ENCODE data around the gene GLMN. TPM values are rescaled to one million over a fixed set of nuclear protein-coding genes. Genes with fewer than 3 reads are reported as not detected.
A peak's percentile ranks its signal among the peaks of the same experiment; 100 is the strongest.

Gene GLMN
- total RNA-seq, 3 donors from 2014 or later (not counting 1 experiment from before 2014, with no cell fraction given), result 19.8 to 25.9 (median 19.9) TPM

DNA sequence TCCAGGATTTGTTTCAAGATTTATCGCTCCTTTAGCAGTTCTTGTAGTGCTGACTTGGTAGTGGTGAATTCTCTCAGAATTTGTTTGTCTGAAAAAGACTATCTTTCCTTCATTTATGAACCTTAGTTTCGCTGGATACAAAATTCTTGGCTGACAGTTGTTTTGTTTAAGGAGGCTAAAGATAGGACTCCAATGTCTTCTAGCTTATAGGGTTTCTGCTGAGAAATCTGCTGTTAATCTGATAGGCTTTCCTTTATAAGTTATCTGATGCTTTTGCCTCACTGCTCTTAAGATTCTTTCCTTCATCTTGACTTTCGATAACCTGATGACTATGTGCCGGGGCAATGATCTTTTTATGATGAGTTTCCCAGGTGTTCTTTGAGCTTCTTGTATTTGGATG lies 29.0 kb upstream of the GLMN start:
- H3K27ac Mint-ChIP-seq, result peak overlapping the region in 1 of 2 donors; percentile 49
- intact Hi-C loops (cut with micrococcal nuclease), result no loop called here
- Histone ChIP-seq H3K27me3 (ENCODE audit: control insufficient read depth, insufficient read depth, low read length) (no peaks in the 10 kb centered on the region), H3K9me3 (ENCODE audit: control insufficient read depth, insufficient read depth, low read length) (peaks cover 4% of the 10 kb centered on the region), H3K27ac (ENCODE audit: low read length) (no peak overlapping the region), H3K4me1 (ENCODE audit: control insufficient read depth, insufficient read depth, low read length) (no peaks in the 10 kb centered on the region), H3K4me3 (ENCODE audit: low read length) (no peak overlapping the region), H3K36me3 (ENCODE audit: control insufficient read depth, insufficient read depth, low read length) (peaks cover 16% of the 10 kb centered on the region)
- H3K4me3 Mint-ChIP-seq, result no peak overlapping the region
- peaks cover 5 to 8% of the 10 kb centered on the region in 2 donors for H3K9me3 Mint-ChIP-seq
- no peaks in the 10 kb centered on the region for H3K27me3 Mint-ChIP-seq (ENCODE audit: low read depth in 2 of 2)
- H3K36me3 Mint-ChIP-seq, result peaks cover 40% of the 10 kb centered on the region
- ATAC-seq (no peak), DNase-seq (no peak)
- WGBS (ENCODE audit: insufficient coverage), result 94% methylated on average over 2 of the region's 4 CpGs
- TF ChIP-seq, protein P1, sequence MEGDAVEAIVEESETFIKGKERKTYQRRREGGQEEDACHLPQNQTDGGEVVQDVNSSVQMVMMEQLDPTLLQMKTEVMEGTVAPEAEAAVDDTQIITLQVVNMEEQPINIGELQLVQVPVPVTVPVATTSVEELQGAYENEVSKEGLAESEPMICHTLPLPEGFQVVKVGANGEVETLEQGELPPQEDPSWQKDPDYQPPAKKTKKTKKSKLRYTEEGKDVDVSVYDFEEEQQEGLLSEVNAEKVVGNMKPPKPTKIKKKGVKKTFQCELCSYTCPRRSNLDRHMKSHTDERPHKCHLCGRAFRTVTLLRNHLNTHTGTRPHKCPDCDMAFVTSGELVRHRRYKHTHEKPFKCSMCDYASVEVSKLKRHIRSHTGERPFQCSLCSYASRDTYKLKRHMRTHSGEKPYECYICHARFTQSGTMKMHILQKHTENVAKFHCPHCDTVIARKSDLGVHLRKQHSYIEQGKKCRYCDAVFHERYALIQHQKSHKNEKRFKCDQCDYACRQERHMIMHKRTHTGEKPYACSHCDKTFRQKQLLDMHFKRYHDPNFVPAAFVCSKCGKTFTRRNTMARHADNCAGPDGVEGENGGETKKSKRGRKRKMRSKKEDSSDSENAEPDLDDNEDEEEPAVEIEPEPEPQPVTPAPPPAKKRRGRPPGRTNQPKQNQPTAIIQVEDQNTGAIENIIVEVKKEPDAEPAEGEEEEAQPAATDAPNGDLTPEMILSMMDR (IDR thresholded peaks at IDR 0.05), result no peak
- H3K4me1 Mint-ChIP-seq, result peaks cover 11 to 17% of the 10 kb centered on the region in 2 donors

DNA sequence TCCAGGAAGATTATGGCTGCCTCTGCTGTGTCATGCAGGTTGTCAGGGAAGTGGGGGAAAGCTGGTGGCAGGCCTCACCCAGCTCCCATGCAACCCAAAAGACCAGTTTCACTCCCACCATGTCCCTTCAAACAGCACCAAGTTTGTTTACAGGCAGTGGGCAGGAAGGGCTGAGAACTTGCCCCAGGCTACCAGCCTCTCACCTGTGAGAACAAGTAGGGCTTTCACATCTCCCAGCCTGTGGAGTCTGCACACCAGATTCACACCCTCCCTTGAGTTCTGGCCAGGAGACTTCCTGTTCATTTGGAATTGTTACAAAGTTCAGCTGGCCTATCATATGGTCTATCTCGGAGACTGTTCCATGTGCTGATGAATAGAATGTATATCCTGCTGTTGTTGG lies 27.9 kb upstream of the GLMN start:
- H3K27me3 Mint-ChIP-seq (ENCODE audit: low read depth in 2 of 2), result no peaks in the 10 kb centered on the region
- peaks cover 5 to 8% of the 10 kb centered on the region in 2 donors for H3K9me3 Mint-ChIP-seq
- intact Hi-C loops (cut with micrococcal nuclease), result no loop called here
- no peaks in the 10 kb centered on the region for H3K27me3 ChIP-seq (ENCODE audit: control insufficient read depth, insufficient read depth, low read length)
- no peak for ATAC-seq
- H3K36me3 ChIP-seq (ENCODE audit: control insufficient read depth, insufficient read depth, low read length), result peaks cover 16% of the 10 kb centered on the region
- DNase-seq, result no peak
- no peaks in the 10 kb centered on the region for H3K4me1 ChIP-seq (ENCODE audit: control insufficient read depth, insufficient read depth, low read length)
- no peak overlapping the region for H3K4me3 ChIP-seq (ENCODE audit: low read length)
- TF ChIP-seq, protein P1 (IDR thresholded peaks at IDR 0.05), result no peak
- H3K36me3 Mint-ChIP-seq, result peaks cover 40% of the 10 kb centered on the region
- peaks cover 11% of the 10 kb centered on the region in 2 donors for H3K4me1 Mint-ChIP-seq
- H3K9me3 ChIP-seq (ENCODE audit: control insufficient read depth, insufficient read depth, low read length), result peaks cover 4% of the 10 kb centered on the region
- H3K27ac Mint-ChIP-seq, result peak overlapping the region in 1 of 2 donors; percentile 27
- H3K27ac ChIP-seq (ENCODE audit: low read length), result no peak overlapping the region
- 100% methylated on average over 1 of the region's 1 CpG for WGBS (ENCODE audit: insufficient coverage)
- no peak overlapping the region for H3K4me3 Mint-ChIP-seq

DNA sequence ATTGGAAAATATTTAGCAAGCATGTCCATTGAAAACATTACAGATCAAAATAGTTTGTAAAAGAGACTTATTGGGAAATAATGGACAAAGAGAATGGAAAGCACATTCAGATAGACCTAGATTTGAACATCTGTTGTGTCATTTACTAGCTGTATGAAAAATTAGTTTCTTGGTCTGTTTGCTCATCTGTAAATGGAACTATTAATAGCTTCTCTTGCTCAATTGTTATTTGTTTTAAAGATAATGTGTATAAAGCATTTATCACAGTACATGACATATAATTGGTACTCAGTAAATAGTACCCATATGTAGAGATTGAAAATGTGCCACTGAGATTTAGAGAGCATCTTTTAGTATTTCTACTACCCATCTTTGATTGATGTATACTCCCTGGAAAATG lies 26.0 kb upstream of the GLMN start:
- intact Hi-C loops (cut with micrococcal nuclease), result no loop called here
- no peak overlapping the region for H3K4me3 ChIP-seq (ENCODE audit: low read length)
- no peaks in the 10 kb centered on the region for H3K4me1 ChIP-seq (ENCODE audit: control insufficient read depth, insufficient read depth, low read length)
- ATAC-seq, result no peak
- DNase-seq, result no peak
- H3K4me1 Mint-ChIP-seq, result peaks cover 0 to 6% of the 10 kb centered on the region in 2 donors
- no peaks in the 10 kb centered on the region for H3K27me3 Mint-ChIP-seq (ENCODE audit: low read depth in 2 of 2)
- peak overlapping the region; percentile 15 to 18 for H3K27ac Mint-ChIP-seq
- H3K9me3 Mint-ChIP-seq, result peaks cover 5 to 8% of the 10 kb centered on the region in 2 donors
- H3K9me3 ChIP-seq (ENCODE audit: control insufficient read depth, insufficient read depth, low read length), result peaks cover 4% of the 10 kb centered on the region
- TF ChIP-seq, protein P1 (IDR thresholded peaks at IDR 0.05), result no peak
- H3K27me3 ChIP-seq (ENCODE audit: control insufficient read depth, insufficient read depth, low read length), result no peaks in the 10 kb centered on the region
- peaks cover 22% of the 10 kb centered on the region for H3K36me3 ChIP-seq (ENCODE audit: control insufficient read depth, insufficient read depth, low read length)
- no peak overlapping the region for H3K27ac ChIP-seq (ENCODE audit: low read length)
- peaks cover 40% of the 10 kb centered on the region for H3K36me3 Mint-ChIP-seq
- H3K4me3 Mint-ChIP-seq, result no peak overlapping the region

Data from natural killer cell (primary cell).